ENCODE results near the gene RGPD6.
"Not testable (repeated sequence)": the region's sequence is repeated elsewhere in the genome, so short reads cannot be mapped to it uniquely, and the experiment has no call there.

Gene RGPD6

GRCh38 chr2:110465312-110465711 lies 111.7 kb downstream of the RGPD6 start:
- H3K4me1 Mint-ChIP-seq (ENCODE audit: low read depth); H3K9me3 Mint-ChIP-seq; H3K36me3 Mint-ChIP-seq (ENCODE audit: low read depth); H3K27me3 Mint-ChIP-seq; H3K4me3 Mint-ChIP-seq; H3K27ac Mint-ChIP-seq; intact Hi-C loops (cut with micrococcal nuclease): not testable (repeated sequence)

Data from dendritic cell treated with granulocyte-macrophage colony-stimulating factor and Interleukin-4, amounts not matched to agents 40 ng/mL and 50 ng/mL, for 4 days (primary cell).